AG04450 (cell line): ENCODE measurements around the gene DYNC1LI2. TPM values are rescaled to one million over a fixed set of nuclear protein-coding genes. Genes with fewer than 3 reads are reported as not detected.
"Not testable (repeated sequence)": the region's sequence is repeated elsewhere in the genome, so short reads cannot be mapped to it uniquely, and the experiment has no call there.

Experiments used
- CTCF ChIA-PET: fragments of 300-600, 350-600 bp; formaldehyde crosslinking; extraction: SDS; loops from one replicate; lab custom pipeline; 2022; ENCODE audit warnings: antibody characterized with exemption, inconsistent platforms; lab: Charles Lee
- POLR2A ChIA-PET: fragments of 350-600 bp; formaldehyde crosslinking; extraction: SDS; loops from one replicate; lab custom pipeline; 2021; ENCODE audit warnings: antibody characterized with exemption, inconsistent platforms; lab: Yijun Ruan, JAX
- DNase-seq: peaks from one replicate; pipeline ENCODE4 v3.0.0-alpha.2; 2011; ENCODE audit warnings: low read depth, low spot score
- H3K27ac ChIP-seq: one replicate; pipeline ENCODE4 v1.5.1; 2012; ENCODE audit warnings: low read depth, low read length, control low read depth
- H3K27me3 ChIP-seq: one replicate; pipeline ENCODE4 v1.6.0; 2012; ENCODE audit warnings: low read length; ENCODE audit not compliant: control insufficient read depth, insufficient read depth
- H3K4me3 ChIP-seq: 2 replicates; pipeline ENCODE4 v1.5.1; 2011; ENCODE audit warnings: mild to moderate bottlenecking, low read depth, low read length, control low read depth
- H3K9me3 ChIP-seq: 2 replicates; pipeline ENCODE4 v1.5.1; 2012; ENCODE audit warnings: low read length; ENCODE audit not compliant: control insufficient read depth, insufficient read depth
- CTCF ChIP-seq: IDR thresholded peaks from 2 replicates; pipeline ENCODE4 v1.5.1; 2011; ENCODE audit warnings: low read depth, low read length, control low read depth, inconsistent platforms
- polyA plus RNA-seq: library from polyadenylated mRNA; depleted of rRNA; stranded (reverse); fragments of >200 nt; gene quantifications from 2 replicates; pipeline ENCODE4 v1.2.3, GENCODE V29; 2011

DYNC1LI2 gene
- polyA plus RNA-seq, 1 experiment, result 88.5 TPM

- Histone ChIP-seq H3K9me3 (no peaks in the 10 kb centered on the region), H3K27ac (no peak overlapping the region), H3K27me3 (no peaks in the 10 kb centered on the region), H3K4me3 (no peak overlapping the region)
- no peak for TF ChIP-seq CTCF
- ChIA-PET CTCF (interaction anchor here (0.8 to 1.7 kb wide), 4 partner anchors 29 to 82 kb away, joined by 3 to 7 read pairs (median 4); no protein-coding TSS in a partner anchor), POLR2A (no interaction called here)
- no peak for DNase-seq
Observed at GRCh38 chr16:66690106-66690847, 61.1 kb downstream of the DYNC1LI2 start.

GRCh38 chr16:66689282-66689681, 62.1 kb downstream of the DYNC1LI2 start:
- TF ChIP-seq CTCF, result no peak
- no peaks in the 10 kb centered on the region for H3K9me3 ChIP-seq
- H3K27ac ChIP-seq, result no peak overlapping the region
- no peak for DNase-seq
- ChIA-PET POLR2A (no interaction called here), CTCF (interaction anchor here (1.5 kb wide), 1 partner anchor 38 kb away, joined by 5 read pairs; no protein-coding TSS in a partner anchor)
- no peaks in the 10 kb centered on the region for H3K27me3 ChIP-seq
- no peak overlapping the region for H3K4me3 ChIP-seq

GRCh38 chr16:66687906-66688625, 63.3 kb downstream of the DYNC1LI2 start:
- DNase-seq, result no peak
- no peaks in the 10 kb centered on the region for H3K27me3 ChIP-seq
- TF ChIP-seq CTCF, result no peak
- no peak overlapping the region for H3K27ac ChIP-seq
- no peaks in the 10 kb centered on the region for H3K9me3 ChIP-seq
- ChIA-PET CTCF (interaction anchor here (0.6 to 1.5 kb wide), 2 partner anchors 37 to 179 kb away, joined by 3 to 5 read pairs; no protein-coding TSS in a partner anchor), POLR2A (interaction anchor here (0.7 kb wide), 1 partner anchor 26 kb away, joined by 4 read pairs; no protein-coding TSS in a partner anchor)
- H3K4me3 ChIP-seq, result no peak overlapping the region

GRCh38 chr16:66685501-66686115, 65.8 kb downstream of the DYNC1LI2 start:
- H3K27ac ChIP-seq, POLR2A ChIA-PET, DNase-seq, H3K27me3 ChIP-seq, H3K9me3 ChIP-seq, H3K4me3 ChIP-seq: not testable (repeated sequence)
- CTCF ChIA-PET, result interaction anchor here (0.6 to 1.2 kb wide), 2 partner anchors 15 to 23 kb away, joined by 3 to 5 read pairs; no protein-coding TSS in a partner anchor

GRCh38 chr16:66682271-66682670, 69.1 kb downstream of the DYNC1LI2 start:
- ChIA-PET POLR2A (no interaction called here), CTCF (interaction anchor here (1.6 kb wide), 2 partner anchors 19 to 31 kb away, joined by 6 to 7 read pairs; no protein-coding TSS in a partner anchor)
- no peak for TF ChIP-seq CTCF
- Histone ChIP-seq H3K27me3 (no peaks in the 10 kb centered on the region), H3K9me3 (no peaks in the 10 kb centered on the region), H3K27ac (no peak overlapping the region), H3K4me3 (no peak overlapping the region)
- no peak for DNase-seq
